DND-41 (cell line): ENCODE data around the gene ZSCAN26.

ENCODE experiments used
- ATAC-seq: fragments of 200-7000 bp; cut with Tn5 transposase; 3 replicates; pipeline ENCODE4 v1.9.1; 2021; ENCODE audit warnings: low read depth; ENCODE audit not compliant: insufficient read depth
- DNase-seq: peaks from one replicate; pipeline ENCODE4 v3.0.0-alpha.2; 2020
- H2AFZ ChIP-seq: 2 replicates; pipeline ENCODE4 v1.6.0; 2012; ENCODE audit warnings: low read depth, low read length
- H3K27ac ChIP-seq: 2 replicates; pipeline ENCODE4 v1.5.1; 2012; ENCODE audit warnings: low read length, inconsistent platforms
- H3K27me3 ChIP-seq: fragments of 200-600 bp; sonication (generic); 2 replicates; pipeline ENCODE4 v1.6.0; 2012; ENCODE audit warnings: low read length, mild to moderate bottlenecking, inconsistent platforms; ENCODE audit not compliant: insufficient read depth, poor library complexity
- H3K36me3 ChIP-seq: 2 replicates; pipeline ENCODE4 v1.5.1; 2012; ENCODE audit warnings: low read length, inconsistent platforms; ENCODE audit not compliant: insufficient read depth
- H3K4me1 ChIP-seq: 2 replicates; pipeline ENCODE4 v1.5.1; 2012; ENCODE audit warnings: mild to moderate bottlenecking, low read length; ENCODE audit not compliant: insufficient read depth
- H3K4me2 ChIP-seq: 2 replicates; pipeline ENCODE4 v1.6.0; 2012; ENCODE audit warnings: mild to moderate bottlenecking, moderate library complexity, low read length, inconsistent platforms; ENCODE audit not compliant: insufficient read depth
- H3K4me3 ChIP-seq, 2 experiments: fragments of 200-600 bp in 1 of 2; shearing (Covaris generic) in 1 of 2; 2 replicates each; pipeline ENCODE4 v1.5.1; 2012 to 2016; ENCODE audit warnings: inconsistent platforms in 2 of 2, low read length in 2 of 2, mild to moderate bottlenecking in 2 of 2, low read depth in 1 of 2, moderate library complexity in 1 of 2
- H3K79me2 ChIP-seq: 2 replicates; pipeline ENCODE4 v1.6.0; 2012; ENCODE audit warnings: low read length, inconsistent platforms; ENCODE audit not compliant: insufficient read depth
- H3K9ac ChIP-seq: 2 replicates; pipeline ENCODE4 v1.6.0; 2012; ENCODE audit warnings: low read depth, mild to moderate bottlenecking, inconsistent platforms, low read length, moderate library complexity
- H3K9me3 ChIP-seq: 2 replicates; pipeline ENCODE4 v1.5.1; 2012; ENCODE audit warnings: low read length, moderate library complexity, mild to moderate bottlenecking, inconsistent platforms; ENCODE audit not compliant: insufficient read depth, severe bottlenecking
- H4K20me1 ChIP-seq: 2 replicates; pipeline ENCODE4 v1.6.0; 2012; ENCODE audit warnings: low read length; ENCODE audit not compliant: insufficient read depth
- CTCF ChIP-seq: IDR thresholded peaks from 2 replicates; pipeline ENCODE4 v1.5.1; 2012; ENCODE audit warnings: borderline replicate concordance, low read length, moderate library complexity, mild to moderate bottlenecking; ENCODE audit not compliant: poor library complexity, severe bottlenecking; ENCODE audit errors: extremely low read depth
- EZH2 ChIP-seq: IDR thresholded peaks from 3 replicates; pipeline ENCODE4 v1.6.1; 2012; ENCODE audit warnings: borderline replicate concordance, low read depth, mild to moderate bottlenecking, moderate library complexity, low read length, inconsistent platforms; ENCODE audit not compliant: severe bottlenecking

The ZSCAN26 gene

DNA sequence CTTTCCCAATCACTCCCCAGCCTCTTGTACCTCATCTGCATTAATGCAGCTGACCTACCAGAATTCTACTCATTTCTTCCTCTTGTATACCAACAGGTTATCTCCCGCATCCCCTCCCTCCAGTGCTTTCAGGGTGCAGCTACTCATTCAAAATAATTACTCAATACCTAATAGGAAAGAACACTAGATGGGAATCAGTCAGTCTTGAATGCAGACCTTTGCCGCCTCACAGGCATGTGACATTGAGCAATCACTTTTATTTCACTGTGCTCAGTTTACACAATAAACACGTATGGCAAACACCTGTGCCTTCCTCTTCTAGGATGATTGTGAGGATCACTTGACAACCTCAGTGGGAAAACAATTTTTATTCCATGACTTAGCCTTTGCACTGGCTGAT lies 55.7 kb downstream of the ZSCAN26 start:
- H3K36me3 ChIP-seq, result peaks cover 13% of the 10 kb centered on the region; the same call in 1 of the 2 replicates
- no peak overlapping the region for H3K27ac ChIP-seq
- H3K4me2 ChIP-seq, result no peak overlapping the region
- no peaks in the 10 kb centered on the region for H3K4me1 ChIP-seq
- H4K20me1 ChIP-seq, result no peaks in the 10 kb centered on the region
- H3K9ac ChIP-seq, result no peak overlapping the region
- H3K9me3 ChIP-seq, result peaks cover 16% of the 10 kb centered on the region
- ATAC-seq (no peak), DNase-seq (no peak)
- no peaks in the 10 kb centered on the region for H3K79me2 ChIP-seq
- no peaks in the 10 kb centered on the region for H3K27me3 ChIP-seq
- H3K4me3 ChIP-seq, result no peak overlapping the region
- no peak overlapping the region for H2AFZ ChIP-seq
- TF ChIP-seq CTCF, result no peak
- no peak for TF ChIP-seq EZH2

GRCh38 chr6:28323813-28324424 lies 57.0 kb downstream of the ZSCAN26 start:
- TF ChIP-seq EZH2, result no peak
- TF ChIP-seq CTCF, result no peak
- Histone ChIP-seq H3K27me3 (no peaks in the 10 kb centered on the region), H3K4me3 (no peak overlapping the region), H3K9ac (no peak overlapping the region), H3K4me1 (no peaks in the 10 kb centered on the region), H4K20me1 (no peaks in the 10 kb centered on the region), H3K9me3 (peaks cover 16% of the 10 kb centered on the region), H3K27ac (no peak overlapping the region), H3K36me3 (peaks cover 13% of the 10 kb centered on the region; the same call in 1 of the 2 replicates), H2AFZ (no peak overlapping the region), H3K79me2 (no peaks in the 10 kb centered on the region), H3K4me2 (no peak overlapping the region)
- DNase-seq (no peak), ATAC-seq (no peak)

- H3K36me3 ChIP-seq, result peaks cover 13% of the 10 kb centered on the region; the same call in 1 of the 2 replicates
- no peaks in the 10 kb centered on the region for H4K20me1 ChIP-seq
- no peaks in the 10 kb centered on the region for H3K4me1 ChIP-seq
- H3K27ac ChIP-seq, result no peak overlapping the region
- H3K79me2 ChIP-seq, result no peaks in the 10 kb centered on the region
- H3K4me2 ChIP-seq, result no peak overlapping the region
- TF ChIP-seq EZH2 (no peak), CTCF (no peak)
- no peak overlapping the region for H2AFZ ChIP-seq
- no peak for ATAC-seq
- no peak overlapping the region for H3K9ac ChIP-seq
- H3K9me3 ChIP-seq, result peaks cover 16% of the 10 kb centered on the region
- H3K4me3 ChIP-seq, result no peak overlapping the region
- no peaks in the 10 kb centered on the region for H3K27me3 ChIP-seq
- no peak for DNase-seq
These were observed 59.5 kb downstream of the ZSCAN26 start for GRCh38 chr6:28326371-28326948.
